Effector memory CD4-positive, alpha-beta T cell (primary cell): ENCODE results near the gene SLC49A3.

ENCODE experiments used
- DNase-seq, 3 donors: peaks; one replicate each; pipeline ENCODE4 v3.0.0-alpha.2; 2020
- H3K27ac ChIP-seq: 2 replicates; pipeline ENCODE4 v1.7.0; 2013; ENCODE audit warnings: mild to moderate bottlenecking, low read length, moderate library complexity; ENCODE audit not compliant: insufficient read depth, poor library complexity, severe bottlenecking
- H3K27me3 ChIP-seq: replicated peaks from 2 replicates; pipeline ENCODE4 v1.7.0; 2013; ENCODE audit warnings: mild to moderate bottlenecking, low read length; ENCODE audit not compliant: insufficient read depth, control insufficient read depth, poor library complexity, severe bottlenecking
- H3K36me3 ChIP-seq: 2 replicates; pipeline ENCODE4 v1.7.0; 2013; ENCODE audit warnings: mild to moderate bottlenecking, low read length, moderate library complexity; ENCODE audit not compliant: control insufficient read depth, insufficient read depth
- H3K4me1 ChIP-seq: 2 replicates; pipeline ENCODE4 v1.7.0; 2013; ENCODE audit warnings: low read length, mild to moderate bottlenecking; ENCODE audit not compliant: control insufficient read depth, insufficient read depth, poor library complexity, severe bottlenecking
- H3K4me3 ChIP-seq: 2 replicates; pipeline ENCODE4 v1.7.0; 2013; ENCODE audit warnings: low read length, low read depth, mild to moderate bottlenecking; ENCODE audit not compliant: insufficient read depth, poor library complexity, severe bottlenecking
- H3K9me3 ChIP-seq: 2 replicates; pipeline ENCODE4 v1.7.0; 2013; ENCODE audit warnings: mild to moderate bottlenecking, low read length, moderate library complexity; ENCODE audit not compliant: control insufficient read depth

Gene SLC49A3

GRCh38 chr4:653831-654502 lies 35.0 kb downstream of the SLC49A3 start:
- Histone ChIP-seq H3K4me3 (no peak overlapping the region), H3K27me3 (no peaks in the 10 kb centered on the region)

GRCh38 chr4:653080-653821 lies 35.7 kb downstream of the SLC49A3 start:
- no peaks in the 10 kb centered on the region for H3K36me3 ChIP-seq

More at GRCh38 chr4:653831-654502, 35.0 kb downstream of the SLC49A3 start:
- Histone ChIP-seq H3K27ac (no peak overlapping the region), H3K4me1 (no peaks in the 10 kb centered on the region), H3K36me3 (no peaks in the 10 kb centered on the region), H3K9me3 (no peaks in the 10 kb centered on the region)
- DNase-seq: no peak

GRCh38 chr4:651884-652642 lies 36.9 kb downstream of the SLC49A3 start:
- no peaks in the 10 kb centered on the region for H3K27me3 ChIP-seq
- H3K4me3 ChIP-seq: no peak overlapping the region
- no peaks in the 10 kb centered on the region for H3K4me1 ChIP-seq
- H3K27ac ChIP-seq: no peak overlapping the region
- no peak for DNase-seq
- no peaks in the 10 kb centered on the region for H3K9me3 ChIP-seq
- H3K36me3 ChIP-seq: no peaks in the 10 kb centered on the region

More at GRCh38 chr4:653080-653821, 35.7 kb downstream of the SLC49A3 start:
- Histone ChIP-seq H3K27ac (no peak overlapping the region), H3K4me1 (no peaks in the 10 kb centered on the region), H3K9me3 (no peaks in the 10 kb centered on the region), H3K4me3 (no peak overlapping the region), H3K27me3 (no peaks in the 10 kb centered on the region)
- no peak for DNase-seq

GRCh38 chr4:650951-651883 lies 37.7 kb downstream of the SLC49A3 start:
- Histone ChIP-seq H3K27me3 (no peaks in the 10 kb centered on the region), H3K4me3 (no peak overlapping the region), H3K27ac (no peak overlapping the region), H3K4me1 (no peaks in the 10 kb centered on the region), H3K9me3 (no peaks in the 10 kb centered on the region), H3K36me3 (no peaks in the 10 kb centered on the region)
- DNase-seq: no peak

GRCh38 chr4:650461-650860 lies 38.5 kb downstream of the SLC49A3 start:
- H3K9me3 ChIP-seq: no peaks in the 10 kb centered on the region
- H3K36me3 ChIP-seq: no peaks in the 10 kb centered on the region
- DNase-seq: no peak

GRCh38 chr4:649751-650310 lies 39.1 kb downstream of the SLC49A3 start:
- H3K36me3 ChIP-seq: no peaks in the 10 kb centered on the region
- H3K27ac ChIP-seq: no peak overlapping the region
- H3K9me3 ChIP-seq: no peaks in the 10 kb centered on the region
- H3K4me1 ChIP-seq: no peaks in the 10 kb centered on the region
- no peak overlapping the region for H3K4me3 ChIP-seq
- H3K27me3 ChIP-seq: no peaks in the 10 kb centered on the region
- DNase-seq: no peak

More at GRCh38 chr4:650461-650860, 38.5 kb downstream of the SLC49A3 start:
- H3K4me1 ChIP-seq: no peaks in the 10 kb centered on the region
- no peaks in the 10 kb centered on the region for H3K27me3 ChIP-seq
- no peak overlapping the region for H3K4me3 ChIP-seq
- H3K27ac ChIP-seq: no peak overlapping the region

GRCh38 chr4:649293-649625 lies 39.7 kb downstream of the SLC49A3 start:
- Histone ChIP-seq H3K4me3 (no peak overlapping the region), H3K36me3 (no peaks in the 10 kb centered on the region), H3K27me3 (no peaks in the 10 kb centered on the region), H3K4me1 (no peaks in the 10 kb centered on the region), H3K9me3 (no peaks in the 10 kb centered on the region), H3K27ac (no peak overlapping the region)
- no peak for DNase-seq

GRCh38 chr4:648579-649292 lies 40.2 kb downstream of the SLC49A3 start:
- Histone ChIP-seq H3K27ac (no peak overlapping the region), H3K4me3 (no peak overlapping the region), H3K27me3 (no peaks in the 10 kb centered on the region), H3K36me3 (no peaks in the 10 kb centered on the region), H3K4me1 (no peaks in the 10 kb centered on the region), H3K9me3 (no peaks in the 10 kb centered on the region)
- DNase-seq: no peak

GRCh38 chr4:647481-647880 lies 41.5 kb downstream of the SLC49A3 start:
- no peak overlapping the region for H3K4me3 ChIP-seq
- no peak overlapping the region for H3K27ac ChIP-seq
- no peaks in the 10 kb centered on the region for H3K9me3 ChIP-seq
- no peaks in the 10 kb centered on the region for H3K4me1 ChIP-seq
- H3K27me3 ChIP-seq: no peaks in the 10 kb centered on the region
- H3K36me3 ChIP-seq: no peaks in the 10 kb centered on the region
- no peak for DNase-seq
